HS-27A (cell line): ENCODE data around the gene WDR5.

Experiments
- DNase-seq: peaks from one replicate; pipeline ENCODE4 v3.0.0-alpha.2; 2012; ENCODE audit warnings: low read depth, missing footprints

WDR5 gene

DNA sequence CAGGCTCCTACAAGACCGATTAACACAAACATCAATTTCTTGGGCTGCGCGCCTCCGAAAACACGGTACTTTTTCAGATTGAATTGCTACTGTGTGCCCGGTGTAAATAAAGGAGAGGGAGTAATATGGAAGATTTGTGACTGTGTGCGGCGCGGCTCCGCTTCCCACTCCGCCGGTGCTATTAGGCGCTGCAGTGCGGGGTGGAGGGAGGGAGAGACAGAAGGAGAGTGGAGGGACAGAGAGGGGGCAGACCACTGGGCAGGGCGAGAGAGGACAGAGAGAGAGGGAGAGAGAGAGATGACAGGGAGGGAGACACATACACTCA lies 53.2 kb downstream of the WDR5 start:
- DNase-seq = no peak

DNA sequence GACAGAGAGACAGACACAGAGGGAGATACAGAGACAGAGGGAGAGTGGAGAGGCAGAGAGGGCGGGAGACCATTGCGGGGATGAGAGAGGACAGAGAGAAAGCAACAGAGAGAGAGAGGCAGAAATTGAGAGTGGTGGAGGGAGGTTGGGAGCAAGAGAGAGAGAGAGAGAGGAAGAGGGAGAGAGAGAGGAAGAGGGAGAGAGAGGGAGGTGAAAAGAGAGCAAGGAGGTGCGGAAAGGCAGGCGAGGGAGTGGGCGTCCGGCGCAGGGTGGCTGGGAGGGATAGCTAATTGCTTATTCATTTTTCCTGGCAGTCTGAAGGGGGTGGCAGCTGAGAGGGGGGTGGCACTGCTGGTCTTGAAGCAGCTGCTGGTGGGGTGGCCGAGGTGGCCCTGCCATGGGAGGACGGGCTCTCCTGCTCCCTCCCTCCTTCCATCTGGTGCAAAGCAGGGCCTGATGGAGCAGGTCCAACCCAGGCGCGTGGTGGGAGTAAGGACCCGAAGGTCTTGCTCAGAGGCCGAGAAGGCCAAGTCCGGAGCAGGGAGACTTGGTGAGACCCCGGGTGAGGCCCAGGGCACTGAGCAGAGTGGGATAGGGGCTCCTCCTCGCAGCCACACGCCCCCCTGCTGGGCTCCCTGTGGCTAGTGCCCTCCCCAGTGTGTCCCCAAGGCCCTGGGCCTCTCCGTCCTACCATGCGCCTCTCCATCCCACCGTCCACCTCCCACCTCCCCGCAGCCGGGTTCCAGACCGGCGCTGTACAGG lies 53.8 kb downstream of the WDR5 start:
- DNase-seq = no peak

DNA sequence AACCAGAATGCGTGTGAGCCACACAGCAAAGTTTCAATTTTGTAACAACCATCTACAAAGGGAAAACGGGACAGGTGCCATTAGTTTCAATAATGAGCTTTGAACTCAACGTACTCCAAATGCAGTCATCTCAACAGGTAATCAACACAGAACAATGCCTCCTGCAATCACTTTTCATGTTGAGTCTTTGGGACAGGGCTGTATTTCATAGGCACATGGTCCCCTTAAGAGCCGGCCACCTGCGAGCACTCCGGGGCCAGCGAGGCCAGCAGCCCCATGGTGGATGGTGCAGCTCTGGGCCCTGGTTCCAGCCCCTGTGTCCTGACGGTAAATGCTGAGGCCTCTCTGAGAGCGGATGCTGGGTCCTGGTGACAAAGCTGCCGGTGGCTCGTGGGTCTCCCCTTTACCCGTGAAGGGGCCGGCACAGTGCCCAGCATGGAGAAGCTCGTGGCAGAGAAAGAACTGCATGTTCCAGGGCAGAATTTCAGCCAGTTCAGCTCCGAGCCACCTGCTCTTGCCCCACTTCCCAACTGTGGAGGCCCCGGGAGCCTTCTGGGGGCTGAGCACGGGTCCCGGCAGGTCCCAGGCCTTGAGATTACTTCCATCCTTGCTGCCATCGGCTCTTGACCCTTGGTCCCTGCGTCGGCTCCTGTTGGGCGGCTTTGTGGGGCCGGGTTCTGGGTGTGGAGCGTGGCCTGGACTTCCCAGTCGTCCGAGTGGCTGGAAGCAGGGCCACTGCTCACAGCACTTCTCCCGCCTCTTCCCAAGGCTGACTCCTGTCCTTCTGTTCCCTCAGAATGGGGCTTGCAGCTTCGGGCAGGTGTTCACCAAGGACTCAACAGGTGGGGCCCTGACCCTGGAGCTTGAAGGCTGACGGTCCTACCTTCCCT lies 54.6 kb downstream of the WDR5 start:
- DNase-seq = no peak

DNA sequence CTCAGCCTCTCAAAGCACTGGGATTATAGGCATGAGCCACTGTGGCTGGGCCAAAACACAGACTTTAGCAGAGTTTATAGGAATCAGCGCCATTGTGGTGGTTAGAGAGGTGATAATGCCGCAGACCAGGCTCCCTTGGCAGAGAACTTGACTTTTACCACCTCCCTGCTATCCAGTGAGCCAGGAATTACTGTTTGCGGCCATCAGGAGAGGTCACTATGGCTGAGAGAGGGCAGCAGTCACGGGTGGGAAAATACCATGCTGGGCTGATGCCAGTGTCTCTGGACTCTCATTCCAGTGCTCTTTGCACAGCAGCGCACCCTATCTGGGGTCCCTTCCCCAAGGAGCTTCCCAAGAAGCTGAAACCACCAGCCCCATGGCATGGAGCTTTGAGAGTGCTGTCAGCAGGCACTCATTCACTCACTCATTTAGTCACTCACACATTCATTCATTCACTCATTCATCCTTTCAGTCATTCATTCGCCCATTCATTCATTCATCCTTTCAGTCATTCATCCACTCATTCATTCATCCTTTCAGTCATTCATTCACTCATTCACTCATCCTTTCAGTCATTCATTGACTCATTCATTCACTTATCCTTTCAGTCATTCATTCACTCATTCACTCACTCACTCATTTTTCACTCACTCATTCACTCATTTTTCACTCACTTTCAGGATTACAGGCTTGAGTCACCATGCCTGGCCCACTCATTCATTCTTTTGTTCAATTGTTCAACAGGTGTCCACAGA lies 55.8 kb downstream of the WDR5 start:
- DNase-seq = no peak

DNA sequence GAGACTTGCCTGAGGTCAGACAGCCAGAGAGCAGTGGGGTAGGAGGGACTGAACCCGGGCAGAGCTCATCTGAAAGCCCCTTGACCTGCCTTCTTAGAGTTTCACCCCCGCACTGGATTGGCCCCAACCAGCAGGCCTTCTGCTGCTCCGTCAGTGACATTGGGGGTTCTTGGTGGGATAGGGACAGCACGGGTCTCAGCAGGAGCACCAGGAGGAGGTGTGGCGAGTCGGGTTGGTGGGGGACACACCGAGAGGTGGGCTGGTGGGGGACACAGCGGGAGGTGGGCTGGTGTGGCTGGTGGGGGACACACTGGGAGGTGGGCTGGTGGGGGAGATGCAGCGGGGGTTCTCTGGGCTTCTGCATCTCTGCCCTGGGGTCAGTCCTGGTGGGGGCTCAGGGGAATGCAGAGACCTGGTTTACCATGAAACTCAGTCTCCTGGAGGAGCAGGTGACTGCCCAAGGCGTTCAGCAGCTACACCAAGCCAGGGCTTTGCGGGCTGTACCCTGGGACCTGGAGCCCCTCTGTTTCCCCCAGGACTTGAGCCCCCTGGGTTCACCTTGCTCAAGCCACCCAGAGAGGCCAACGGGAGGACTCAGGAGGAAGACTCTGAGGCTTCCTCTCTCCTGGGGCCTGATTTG lies 56.5 kb downstream of the WDR5 start:
- DNase-seq = no peak

DNA sequence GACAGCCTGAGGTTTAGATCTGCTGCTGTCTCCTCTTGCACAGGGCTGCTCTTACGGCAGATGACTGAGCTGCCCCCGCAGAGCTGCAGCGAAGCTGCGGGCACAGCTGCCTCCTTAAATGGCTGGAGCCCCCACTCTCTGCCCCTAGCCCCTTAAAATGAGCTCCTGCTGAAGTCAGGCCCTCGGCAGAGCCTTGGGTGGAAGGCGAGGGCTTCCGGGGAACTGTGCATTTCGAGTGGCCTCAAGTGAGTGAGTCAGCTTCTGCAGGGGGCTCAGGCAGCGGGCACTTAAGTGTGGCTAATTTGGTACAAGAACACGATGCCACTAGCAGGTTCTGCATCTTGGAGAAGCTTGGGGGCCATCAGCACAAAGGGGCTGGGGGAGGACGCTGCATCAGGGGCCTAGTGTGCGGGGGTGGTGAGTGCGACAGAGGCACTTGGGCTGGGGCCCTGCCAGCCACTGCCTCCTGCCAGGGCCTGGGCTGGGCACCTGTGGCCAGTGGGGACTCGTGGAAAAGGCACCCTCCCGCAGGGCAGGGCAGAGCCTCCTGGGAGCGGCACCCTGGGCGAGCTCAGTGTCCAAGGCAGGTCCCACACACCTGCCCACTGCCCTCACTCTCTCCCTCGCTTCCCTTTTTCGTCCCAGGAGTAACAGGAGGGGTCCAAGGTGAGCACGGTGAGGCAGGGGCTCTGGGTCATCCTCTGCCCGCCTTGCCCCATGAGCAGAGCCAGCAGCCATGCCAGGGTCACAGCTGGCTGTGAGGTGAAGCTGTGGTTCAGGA lies 57.3 kb downstream of the WDR5 start:
- DNase-seq = no peak

DNA sequence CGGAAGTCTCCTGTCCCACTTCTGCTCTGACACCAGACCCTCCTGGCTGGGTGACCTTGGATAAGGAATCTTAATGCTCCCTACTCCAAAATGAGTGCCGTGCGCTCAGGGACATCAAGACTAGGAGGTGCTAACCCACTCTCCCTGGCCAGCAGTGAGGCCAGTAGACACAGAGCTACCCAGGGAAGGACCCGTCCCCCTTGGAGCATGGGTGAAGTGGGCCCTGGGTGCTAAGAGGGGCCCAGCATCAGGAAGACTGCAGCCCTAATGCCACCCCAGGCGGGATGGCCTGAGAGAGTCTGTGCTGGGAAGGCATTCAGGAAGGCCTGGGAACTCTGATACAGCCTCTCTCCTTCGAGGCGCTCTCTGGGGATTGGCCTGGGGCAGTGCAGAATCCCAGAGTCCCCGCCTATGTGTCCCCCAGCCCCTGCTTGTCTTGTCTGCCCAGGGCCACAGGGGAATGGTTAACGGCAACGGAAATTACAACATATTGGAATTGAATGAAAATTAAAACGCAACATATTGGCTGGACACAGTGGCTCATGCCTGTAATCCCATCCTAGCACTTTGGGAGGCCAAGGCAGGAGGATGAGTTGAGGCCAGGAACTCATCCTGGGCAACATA lies 58.1 kb downstream of the WDR5 start:
- no peak for DNase-seq

DNA sequence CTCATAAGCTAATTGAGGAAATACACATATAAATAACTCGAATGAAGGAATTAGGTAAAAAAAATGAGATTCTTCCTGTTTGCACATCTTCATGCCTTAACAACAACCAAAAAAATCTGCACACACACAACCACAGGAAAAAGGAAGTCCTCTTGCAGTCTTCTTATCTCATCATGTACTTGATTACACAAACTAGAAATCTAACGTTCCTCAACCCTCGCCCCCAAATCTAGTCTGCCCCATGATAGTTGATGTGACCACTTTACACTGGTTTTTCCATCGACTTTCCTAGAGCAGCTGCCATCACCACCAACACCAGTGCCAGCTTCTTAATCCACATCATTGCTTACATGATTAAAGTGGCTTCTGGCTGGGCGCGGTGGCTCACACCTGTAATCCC lies 59.7 kb downstream of the WDR5 start:
- no peak for DNase-seq

DNA sequence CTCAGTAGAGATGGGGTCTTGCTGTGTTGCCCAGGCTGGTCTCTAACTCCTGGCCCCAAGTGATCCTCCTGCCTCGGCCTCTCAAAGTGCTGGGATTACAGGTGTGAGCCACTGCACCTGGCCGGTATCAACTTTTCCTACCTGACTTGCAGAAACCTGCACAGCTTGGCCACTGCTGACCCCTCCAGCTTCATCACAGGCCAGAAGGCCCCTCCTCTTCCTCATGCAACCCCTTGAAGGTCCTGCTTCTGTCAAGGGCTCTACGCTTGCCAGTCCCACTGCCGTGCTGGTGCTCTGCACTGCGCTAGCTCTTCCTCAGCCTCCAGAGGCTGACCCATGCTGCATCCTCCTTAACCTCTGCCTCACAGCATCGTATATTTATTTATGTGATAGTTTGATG lies 61.0 kb downstream of the WDR5 start:
- no peak for DNase-seq

DNA sequence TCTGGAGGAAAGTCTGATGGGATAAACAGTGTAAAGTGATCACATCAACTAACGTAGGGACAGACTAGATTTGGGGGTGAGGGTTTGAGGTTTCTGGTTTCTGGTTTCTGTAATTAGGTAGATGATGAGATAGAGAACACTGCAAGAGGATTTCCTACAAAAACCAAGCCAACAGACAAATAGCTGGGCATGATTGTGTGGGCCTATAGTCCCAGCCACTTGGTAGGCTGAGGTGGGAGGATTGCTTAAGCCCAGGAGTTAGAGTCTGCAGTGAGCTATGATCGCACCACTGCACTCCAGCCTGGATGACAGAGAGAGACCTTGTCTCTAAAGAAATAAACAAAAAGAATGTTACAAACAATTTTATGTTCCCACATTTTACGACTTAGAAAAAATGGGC lies 62.9 kb downstream of the WDR5 start:
- no peak for DNase-seq

DNA sequence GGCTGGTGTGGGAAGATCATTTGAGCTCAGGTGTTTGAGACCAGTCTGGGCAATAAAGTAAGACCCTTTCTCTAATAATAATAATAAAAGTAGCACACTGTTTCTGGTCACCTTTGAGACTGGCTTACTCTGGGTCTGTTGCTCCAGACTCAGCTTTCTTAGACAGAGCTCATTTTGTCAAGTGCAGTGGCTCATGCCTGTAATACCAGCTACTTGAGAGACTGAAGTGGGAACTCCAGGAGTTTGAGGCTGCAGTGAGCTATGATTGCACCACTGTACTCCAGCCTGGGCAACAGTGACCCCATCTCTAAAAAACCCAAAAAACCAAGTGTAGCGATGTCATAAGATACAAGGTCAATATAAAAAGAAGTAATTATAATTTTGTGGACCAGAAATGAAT lies 64.8 kb downstream of the WDR5 start:
- no peak for DNase-seq

DNA sequence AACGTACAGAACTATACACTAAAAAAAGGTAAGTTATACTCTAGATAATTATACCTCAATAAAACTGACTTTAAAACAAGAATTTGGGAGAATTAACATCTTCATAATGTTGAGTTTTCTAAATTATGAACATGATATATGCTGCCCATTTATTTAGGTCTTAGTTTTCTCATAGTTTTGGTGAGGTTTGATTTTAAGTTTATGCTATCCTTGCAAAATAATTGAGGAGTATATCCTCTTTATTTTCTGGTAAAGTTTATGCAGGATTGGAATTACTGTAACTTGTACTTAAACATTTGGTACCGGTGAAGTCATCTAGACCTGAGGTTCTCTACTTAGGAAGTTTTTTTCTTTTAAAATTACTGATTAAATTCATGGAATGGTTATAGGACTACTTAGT lies 67.3 kb downstream of the WDR5 start:
- DNase-seq = no peak

DNA sequence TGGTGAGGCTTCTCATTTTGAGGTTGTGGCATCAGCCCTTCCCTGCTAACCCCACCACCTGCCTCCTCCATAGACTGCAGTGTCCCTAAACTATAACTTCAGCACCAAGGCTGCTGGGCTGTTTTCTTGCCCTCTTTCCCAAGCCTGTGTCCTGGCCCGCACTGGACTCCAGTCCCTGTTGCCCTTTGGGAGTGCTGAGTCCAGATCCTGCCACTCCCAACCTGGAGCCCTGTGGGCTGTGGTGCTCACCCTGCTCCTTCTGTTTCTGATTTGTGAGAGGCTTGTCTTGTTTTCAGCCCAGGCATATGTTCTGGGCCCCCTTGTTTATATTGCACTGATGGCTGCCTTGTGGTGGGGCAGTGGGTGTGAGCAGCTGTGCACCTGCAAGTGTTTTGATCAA lies 68.2 kb downstream of the WDR5 start:
- no peak for DNase-seq

DNA sequence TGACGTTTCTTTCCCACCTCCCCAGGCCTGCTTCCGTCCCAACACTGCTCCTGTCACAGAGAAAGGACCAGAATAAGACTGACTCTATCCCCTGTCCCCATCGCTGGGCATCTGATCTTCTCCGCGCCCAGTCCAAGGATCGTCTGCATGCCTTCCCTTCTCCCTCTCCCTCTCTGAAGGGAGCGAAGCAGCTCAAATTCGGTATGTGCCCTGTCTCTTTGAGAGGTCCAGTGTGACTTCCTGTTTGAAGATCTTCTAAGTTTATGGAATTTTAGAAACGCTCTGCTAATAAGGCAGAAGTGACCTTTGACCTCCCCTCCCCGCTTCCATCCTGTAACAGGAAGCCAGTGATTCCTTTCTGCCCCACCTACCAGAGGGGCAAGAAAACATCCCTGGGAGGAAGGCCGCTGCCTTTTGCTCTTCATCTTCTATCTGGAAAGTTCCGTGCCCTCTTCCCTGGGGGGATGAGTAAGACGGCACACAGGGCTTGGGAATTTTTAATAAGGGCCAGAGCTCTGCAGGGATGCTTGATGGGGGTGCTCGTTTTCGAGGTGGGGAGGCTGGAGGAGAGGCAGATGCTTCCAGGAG lies 69.2 kb downstream of the WDR5 start:
- DNase-seq = no peak

DNA sequence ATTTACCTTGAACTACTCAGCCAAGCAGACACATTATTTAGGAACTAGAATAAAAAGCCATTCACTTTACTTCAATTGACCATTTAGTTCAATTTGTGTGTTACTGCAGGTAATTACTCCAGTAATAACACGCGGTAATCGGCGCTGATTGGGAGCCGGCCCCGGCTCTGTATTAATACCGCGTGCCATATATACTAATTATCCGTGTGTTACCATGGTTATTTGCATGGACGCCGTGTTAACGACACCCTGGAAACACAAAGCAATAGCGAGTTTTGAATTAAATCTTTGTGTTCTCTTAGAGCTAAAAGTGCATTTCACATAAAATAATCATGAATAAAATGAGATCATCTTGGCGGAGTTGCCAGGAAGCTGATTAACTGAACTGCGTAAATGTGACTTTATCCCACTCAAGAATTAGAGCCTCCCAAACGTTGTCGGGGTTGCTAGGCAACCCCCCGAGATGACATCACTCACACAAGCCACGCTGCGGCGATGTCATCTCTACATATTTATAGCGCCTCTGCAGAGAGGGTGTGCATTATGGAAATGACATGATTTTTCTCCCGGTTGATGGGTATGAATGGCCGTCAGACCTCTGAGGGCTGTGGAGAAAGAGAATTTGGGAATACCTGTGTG lies 69.9 kb downstream of the WDR5 start:
- no peak for DNase-seq

DNA sequence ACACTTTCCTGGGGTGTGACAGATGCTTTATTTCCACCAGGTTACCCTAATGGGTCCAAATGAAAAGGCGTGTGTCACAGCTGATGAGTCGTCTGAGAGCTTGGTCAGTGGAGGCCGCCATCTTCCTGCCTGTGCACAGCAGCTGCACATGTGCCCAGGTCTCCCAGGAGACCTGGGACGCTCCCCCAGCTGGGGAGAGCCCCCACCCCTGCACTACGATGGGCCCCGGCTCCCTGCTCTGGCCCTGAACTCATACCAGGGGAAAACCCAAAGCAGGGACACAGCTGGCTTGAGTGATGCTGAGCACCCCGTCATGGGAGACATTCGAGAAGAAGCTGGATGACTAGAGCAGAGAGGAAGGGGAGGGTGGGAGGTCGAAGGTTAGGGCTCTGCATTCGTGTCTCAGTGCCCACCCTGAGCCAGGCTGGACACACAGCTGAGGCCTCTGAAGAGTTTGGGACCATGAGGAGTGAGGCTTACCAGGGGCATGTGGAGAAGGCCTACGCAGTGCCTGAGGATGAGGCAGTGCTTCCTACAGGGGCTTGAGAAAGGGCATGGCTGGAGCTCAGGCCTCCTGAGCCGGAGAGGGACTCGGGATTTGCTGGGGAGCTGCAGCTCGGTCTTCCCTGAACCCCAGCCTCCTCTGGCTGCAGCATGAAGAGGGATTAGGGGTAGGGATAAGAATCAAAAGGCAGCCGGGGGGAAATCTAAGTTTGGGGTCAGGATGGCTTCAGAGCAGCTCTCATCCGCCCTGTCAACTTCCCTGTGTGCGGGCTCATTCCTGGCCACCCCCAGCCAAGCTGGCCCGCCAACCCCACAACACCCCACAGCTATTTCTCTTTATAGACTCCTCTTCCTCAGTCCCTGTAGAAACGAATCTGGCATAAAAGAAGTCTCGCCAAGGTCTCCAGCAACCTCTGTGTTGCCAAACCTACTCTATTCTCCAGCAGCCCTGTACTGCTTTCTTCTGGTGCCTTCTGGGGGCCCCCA lies 70.7 kb downstream of the WDR5 start:
- DNase-seq = no peak

DNA sequence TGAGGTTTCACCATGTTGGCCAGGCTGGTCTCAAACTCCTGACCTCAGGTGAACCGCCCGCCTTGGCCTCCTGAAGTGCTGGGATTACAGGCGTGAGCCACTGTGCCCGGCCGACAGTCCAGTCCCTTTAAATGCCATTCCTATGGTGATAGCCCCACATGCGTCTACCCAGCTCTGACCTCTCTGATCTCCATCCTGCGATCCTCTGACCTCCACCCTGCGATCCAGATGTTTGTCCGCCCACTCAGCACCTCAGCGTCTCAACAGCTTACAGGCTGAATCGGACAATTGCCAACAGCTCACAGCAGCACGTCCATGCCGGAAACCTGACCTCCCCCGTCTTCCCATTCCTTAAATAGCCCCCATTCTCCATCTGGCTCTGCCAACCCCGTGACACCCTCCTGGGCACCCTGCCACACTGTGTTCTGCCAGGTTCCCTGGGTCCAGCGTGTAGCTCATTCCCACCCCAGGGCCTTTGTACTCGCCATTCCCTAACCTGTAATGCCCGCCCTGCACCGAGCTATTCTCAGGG lies 72.5 kb downstream of the WDR5 start:
- DNase-seq = no peak

DNA sequence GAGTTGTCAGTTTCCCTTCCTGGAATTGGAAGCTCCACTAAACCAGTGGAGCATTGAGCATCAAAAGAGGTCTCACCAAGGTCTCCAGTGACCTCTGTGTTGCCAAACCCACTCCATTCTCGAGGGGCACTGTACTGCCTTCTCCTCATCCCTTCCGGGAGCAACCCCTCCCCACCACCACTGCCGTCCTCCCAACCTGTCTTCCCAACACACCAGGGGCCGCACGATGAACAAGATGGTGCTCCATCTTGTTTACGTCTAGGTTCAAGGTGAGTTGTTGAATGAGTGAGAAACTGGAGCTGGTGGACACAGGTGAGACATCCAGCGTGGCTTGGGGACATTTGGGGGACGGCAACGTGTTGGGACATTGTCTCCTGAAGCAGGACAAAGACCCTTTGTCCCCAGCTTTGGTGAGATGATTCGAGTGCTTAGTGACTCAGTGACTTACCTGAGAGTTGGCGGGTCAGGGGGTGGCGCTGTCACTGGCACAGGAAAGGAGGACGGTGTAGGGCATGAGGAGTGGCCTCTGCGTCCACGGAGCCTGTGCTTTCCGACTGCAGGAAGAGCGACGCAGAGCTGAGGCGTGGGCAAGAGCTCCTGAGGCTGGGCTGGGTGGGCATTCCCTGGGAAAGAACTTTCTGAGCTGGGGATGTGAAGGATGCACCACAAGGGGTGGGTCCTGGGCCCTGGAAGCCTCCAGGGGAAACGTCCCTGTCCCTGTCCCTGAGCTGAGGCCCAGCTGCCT lies 73.3 kb downstream of the WDR5 start:
- DNase-seq = no peak
